ENCODE data around the gene JMJD1C. TPM values are rescaled to one million over a fixed set of nuclear protein-coding genes. Genes with fewer than 3 reads are reported as not detected.

Gene JMJD1C
- total RNA-seq, 2 experiments from 2014 or later: 54.1 to 56.6 TPM

GRCh38 chr10:63266391-63267316, 199.1 kb downstream of the JMJD1C start:
- no peaks in the 10 kb centered on the region for H3K27me3 Mint-ChIP-seq (ENCODE audit: low read depth)
- H3K27ac Mint-ChIP-seq: peak overlapping the region; percentile 98
- peaks cover 27% of the 10 kb centered on the region for H3K4me1 Mint-ChIP-seq (ENCODE audit: low read depth)
- no peaks in the 10 kb centered on the region for H3K9me3 Mint-ChIP-seq
- intact Hi-C loops (cut with micrococcal nuclease): loop anchor here (5.0 to 10.0 kb wide), 4 partner anchors 632 to 1364 kb away; partner anchors contain the start of gene ARID5B
- DNase-seq: no peak
- CTCF ChIA-PET: interaction anchor here (0.9 to 2.3 kb wide), 4 partner anchors 50 to 453 kb away, joined by 3 to 7 read pairs (median 4); no protein-coding TSS in a partner anchor
- H3K4me3 Mint-ChIP-seq: peak overlapping the region; percentile 88
- peaks cover 5% of the 10 kb centered on the region for H3K36me3 Mint-ChIP-seq (ENCODE audit: low read depth)

GRCh38 chr10:63265683-63266235, 200.0 kb downstream of the JMJD1C start:
- CTCF ChIA-PET: interaction anchor here (0.6 to 2.3 kb wide), 4 partner anchors 48 to 454 kb away, joined by 3 to 7 read pairs (median 3); no protein-coding TSS in a partner anchor
- Mint-ChIP-seq H3K27me3 (ENCODE audit: low read depth) (no peaks in the 10 kb centered on the region), H3K4me1 (ENCODE audit: low read depth) (peaks cover 35% of the 10 kb centered on the region), H3K4me3 (peak overlapping the region; percentile 92), H3K27ac (peak overlapping the region; percentile 98), H3K36me3 (ENCODE audit: low read depth) (peaks cover 13% of the 10 kb centered on the region), H3K9me3 (no peaks in the 10 kb centered on the region)
- intact Hi-C loops (cut with micrococcal nuclease): loop anchor here (1.0 to 10.0 kb wide), 5 partner anchors 364 to 1363 kb away; partner anchors contain the start of gene ARID5B
- no peak for DNase-seq

DNA sequence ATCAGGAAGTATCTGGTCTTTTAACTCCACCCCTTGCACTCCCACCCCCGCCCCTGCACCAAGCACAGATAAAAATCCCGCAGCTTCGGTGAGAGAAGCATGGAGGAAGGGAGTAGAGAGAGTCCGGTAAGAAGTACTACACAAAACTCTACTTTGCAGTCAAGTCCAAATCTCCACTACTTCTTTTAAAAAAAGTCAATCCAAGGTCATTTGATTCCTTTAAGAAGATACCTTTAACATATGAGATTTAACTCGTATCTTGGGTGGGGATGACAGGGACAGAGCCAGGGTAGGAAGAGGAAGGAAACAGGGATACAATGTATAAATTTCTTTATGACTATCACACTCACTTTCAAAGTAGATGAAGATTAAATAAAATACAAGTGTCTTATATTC, 200.6 kb downstream of the JMJD1C start:
- Mint-ChIP-seq H3K36me3 (ENCODE audit: low read depth) (peaks cover 15% of the 10 kb centered on the region), H3K27ac (peak overlapping the region; percentile 97), H3K9me3 (no peaks in the 10 kb centered on the region), H3K4me3 (peak overlapping the region; percentile 92), H3K4me1 (ENCODE audit: low read depth) (peaks cover 32% of the 10 kb centered on the region), H3K27me3 (ENCODE audit: low read depth) (no peaks in the 10 kb centered on the region)
- DNase-seq: peak; percentile 60
- intact Hi-C loops (cut with micrococcal nuclease): loop anchor here (1.0 to 10.0 kb wide), 5 partner anchors 364 to 1363 kb away; partner anchors contain the start of gene ARID5B
- CTCF ChIA-PET: interaction anchor here (0.6 kb wide), 2 partner anchors 48 to 200 kb away, joined by 3 read pairs; partner anchors contain the start of gene JMJD1C

DNA sequence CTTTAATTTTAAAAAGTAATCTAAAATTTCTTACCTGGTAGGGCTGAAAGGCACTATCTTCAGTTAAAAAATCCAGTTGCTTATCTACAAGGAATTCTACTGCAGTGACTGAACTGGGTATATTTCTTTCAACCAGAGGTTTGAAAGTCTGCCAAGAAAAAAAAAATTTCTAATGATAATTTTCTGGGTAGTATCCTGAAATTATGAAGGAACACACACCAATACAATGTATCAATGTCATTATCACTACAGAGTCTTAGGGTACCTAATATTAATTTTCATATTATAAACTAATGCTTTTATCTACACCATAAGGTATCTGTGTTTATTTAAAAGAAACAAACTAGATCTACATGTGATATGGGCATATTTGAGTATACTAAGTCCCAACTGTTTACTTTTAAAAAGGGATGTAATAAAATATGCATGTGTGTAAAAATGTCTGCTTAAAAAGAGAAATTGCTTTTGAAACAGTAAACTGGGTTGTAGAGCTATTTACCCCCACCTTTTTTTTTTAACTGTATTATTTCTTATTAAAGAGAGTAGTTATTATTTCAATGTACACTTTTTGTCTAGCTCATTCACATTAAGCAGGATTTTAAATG, 201.1 kb downstream of the JMJD1C start:
- CTCF ChIA-PET: interaction anchor here (0.6 kb wide), 1 partner anchor 201 kb away, joined by 3 read pairs; the partner anchor contains the start of gene JMJD1C
- no peak for DNase-seq
- Mint-ChIP-seq H3K27me3 (ENCODE audit: low read depth) (no peaks in the 10 kb centered on the region), H3K9me3 (no peaks in the 10 kb centered on the region), H3K36me3 (ENCODE audit: low read depth) (peaks cover 16% of the 10 kb centered on the region), H3K4me1 (ENCODE audit: low read depth) (peaks cover 34% of the 10 kb centered on the region), H3K4me3 (peak overlapping the region; percentile 92), H3K27ac (peak overlapping the region; percentile 97)
- intact Hi-C loops (cut with micrococcal nuclease): loop anchor here (1.0 to 10.0 kb wide), 5 partner anchors 365 to 1362 kb away; partner anchors contain the start of gene ARID5B

DNA sequence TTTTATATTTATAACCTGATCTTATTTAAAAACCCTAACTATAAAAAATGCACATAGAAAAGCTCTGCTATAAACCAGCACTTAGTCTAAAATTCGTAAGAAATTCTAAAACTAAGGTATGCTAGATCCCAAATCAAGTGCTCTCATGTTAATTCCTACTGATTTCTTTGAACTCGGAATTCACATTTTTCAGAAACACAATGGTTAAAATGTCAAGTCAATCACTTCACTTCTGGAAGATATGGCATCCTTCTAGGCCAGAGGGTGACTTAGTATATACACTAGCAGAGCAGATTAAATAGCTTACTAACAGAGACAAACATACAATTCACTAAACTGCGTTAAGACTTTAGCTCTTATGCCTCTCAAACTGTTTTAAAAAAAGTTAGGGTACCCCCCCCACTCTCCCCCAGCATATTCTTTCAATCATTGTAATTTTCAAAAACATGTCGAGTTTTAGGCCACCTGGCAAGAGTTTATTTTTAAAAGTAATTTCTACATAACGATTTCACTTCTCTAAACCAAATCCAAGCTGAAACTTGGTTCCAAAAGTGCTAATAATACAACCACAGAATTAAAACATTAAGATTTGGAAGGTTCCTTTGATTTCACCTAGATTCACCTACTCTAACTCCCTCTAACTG, 203.2 kb downstream of the JMJD1C start:
- Mint-ChIP-seq H3K36me3 (ENCODE audit: low read depth) (peaks cover 21% of the 10 kb centered on the region), H3K27ac (peak overlapping the region; percentile 59)

DNA sequence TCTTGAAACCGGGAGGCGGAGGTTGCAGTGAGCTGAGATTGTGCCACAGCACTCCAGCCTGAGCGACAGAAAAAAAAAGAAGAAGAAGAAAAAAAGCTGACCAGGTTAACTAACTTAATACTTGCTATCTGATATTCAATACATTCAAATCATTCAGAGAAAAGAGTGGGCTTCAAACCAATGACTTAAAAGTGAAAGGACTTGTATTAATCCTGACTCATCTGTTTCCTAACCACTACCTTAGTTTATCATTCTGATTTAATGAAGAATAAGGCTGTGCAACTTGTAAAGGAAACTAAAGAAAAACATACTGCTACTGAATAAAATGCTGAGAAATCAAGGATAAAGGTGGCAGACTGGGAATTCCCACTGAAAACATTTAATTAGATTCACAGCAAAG, 204.3 kb downstream of the JMJD1C start:
- Mint-ChIP-seq H3K27ac (peak overlapping the region; percentile 69), H3K36me3 (ENCODE audit: low read depth) (peaks cover 23% of the 10 kb centered on the region), H3K4me1 (ENCODE audit: low read depth) (peaks cover 64% of the 10 kb centered on the region), H3K27me3 (ENCODE audit: low read depth) (no peaks in the 10 kb centered on the region), H3K9me3 (no peaks in the 10 kb centered on the region), H3K4me3 (peak overlapping the region; percentile 15)
- intact Hi-C loops (cut with micrococcal nuclease): loop anchor here (1.0 to 10.0 kb wide), 2 partner anchors 36 to 627 kb away; no protein-coding TSS in a partner anchor
- CTCF ChIA-PET: interaction anchor here (0.8 to 3.2 kb wide), 4 partner anchors 28 to 459 kb away, joined by 3 to 15 read pairs (median 5); no protein-coding TSS in a partner anchor
- no peak for DNase-seq

More for the DNA sequence above, 203.2 kb downstream of the JMJD1C start:
- Mint-ChIP-seq H3K4me3 (peak overlapping the region; percentile 14), H3K9me3 (no peaks in the 10 kb centered on the region), H3K27me3 (ENCODE audit: low read depth) (no peaks in the 10 kb centered on the region), H3K4me1 (ENCODE audit: low read depth) (peaks cover 54% of the 10 kb centered on the region)
- intact Hi-C loops (cut with micrococcal nuclease): loop anchor here (1.0 to 10.0 kb wide), 2 partner anchors 21 to 628 kb away; no protein-coding TSS in a partner anchor
- CTCF ChIA-PET: interaction anchor here (1.0 to 3.2 kb wide), 7 partner anchors 29 to 368 kb away, joined by 3 to 15 read pairs (median 4); no protein-coding TSS in a partner anchor
- no peak for DNase-seq

GRCh38 chr10:63260860-63261251, 204.9 kb downstream of the JMJD1C start:
- H3K4me3 Mint-ChIP-seq: no peak overlapping the region
- CTCF ChIA-PET: interaction anchor here (3.2 kb wide), 1 partner anchor 35 kb away, joined by 15 read pairs; no protein-coding TSS in a partner anchor

DNA sequence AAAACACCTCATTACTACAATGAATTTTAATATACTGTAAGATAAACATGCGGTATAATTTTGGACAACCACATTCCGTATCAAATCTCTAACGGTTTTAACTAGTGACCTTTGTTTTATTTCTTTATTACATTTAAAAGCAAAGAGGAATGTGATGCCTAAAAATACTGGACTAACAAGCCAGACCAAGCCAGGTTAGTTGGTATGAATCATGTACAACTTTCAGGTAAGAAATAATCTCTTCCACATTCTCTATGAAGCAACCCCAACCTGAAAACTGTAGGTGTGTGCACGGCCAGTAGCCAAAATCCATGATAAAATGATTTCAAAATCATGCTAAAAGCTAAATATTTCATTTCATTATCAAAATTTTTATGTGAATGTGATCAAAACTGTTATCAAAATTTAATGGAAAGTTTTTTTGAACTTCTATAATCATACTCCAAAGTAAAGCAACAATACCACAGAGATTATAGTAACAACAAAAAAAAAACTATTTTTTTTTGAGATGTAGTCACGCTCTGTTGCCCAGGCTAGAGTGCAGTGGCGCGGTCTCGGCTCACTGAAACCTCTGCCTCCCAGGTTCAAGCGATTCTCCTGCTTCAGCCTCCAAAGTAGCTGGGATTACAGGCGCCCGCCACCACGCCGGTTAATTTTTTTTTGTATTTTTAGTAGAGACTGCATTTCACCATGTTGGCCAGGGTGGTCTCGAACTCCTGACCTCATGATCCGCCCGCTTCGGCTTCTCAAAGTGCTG, 205.5 kb downstream of the JMJD1C start:
- H3K27ac Mint-ChIP-seq: peak overlapping the region; percentile 47
- peaks cover 72% of the 10 kb centered on the region for H3K4me1 Mint-ChIP-seq (ENCODE audit: low read depth)
- CTCF ChIA-PET: no interaction called here
- peaks cover 22% of the 10 kb centered on the region for H3K36me3 Mint-ChIP-seq (ENCODE audit: low read depth)
- H3K4me3 Mint-ChIP-seq: no peak overlapping the region
- DNase-seq: no peak
- intact Hi-C loops (cut with micrococcal nuclease): loop anchor here (10.0 kb wide), 1 partner anchor 625 kb away; no protein-coding TSS in a partner anchor
- no peaks in the 10 kb centered on the region for H3K9me3 Mint-ChIP-seq
- no peaks in the 10 kb centered on the region for H3K27me3 Mint-ChIP-seq (ENCODE audit: low read depth)

More at GRCh38 chr10:63260860-63261251, 204.9 kb downstream of the JMJD1C start:
- H3K4me1 Mint-ChIP-seq (ENCODE audit: low read depth): peaks cover 69% of the 10 kb centered on the region
- H3K27me3 Mint-ChIP-seq (ENCODE audit: low read depth): no peaks in the 10 kb centered on the region
- no peaks in the 10 kb centered on the region for H3K9me3 Mint-ChIP-seq
- no peak for DNase-seq
- peak overlapping the region; percentile 47 for H3K27ac Mint-ChIP-seq
- peaks cover 23% of the 10 kb centered on the region for H3K36me3 Mint-ChIP-seq (ENCODE audit: low read depth)
- intact Hi-C loops (cut with micrococcal nuclease): loop anchor here (1.0 to 10.0 kb wide), 2 partner anchors 36 to 626 kb away; no protein-coding TSS in a partner anchor

- no peak for DNase-seq
- no peak overlapping the region for H3K4me3 Mint-ChIP-seq
- peaks cover 23% of the 10 kb centered on the region for H3K36me3 Mint-ChIP-seq (ENCODE audit: low read depth)
- intact Hi-C loops (cut with micrococcal nuclease): no loop called here
- H3K4me1 Mint-ChIP-seq (ENCODE audit: low read depth): peaks cover 82% of the 10 kb centered on the region
- no peaks in the 10 kb centered on the region for H3K9me3 Mint-ChIP-seq
- no peaks in the 10 kb centered on the region for H3K27me3 Mint-ChIP-seq (ENCODE audit: low read depth)
- no peak overlapping the region for H3K27ac Mint-ChIP-seq
- CTCF ChIA-PET: no interaction called here
Measured at GRCh38 chr10:63258920-63259678, 206.7 kb downstream of the JMJD1C start.

GRCh38 chr10:63257778-63258177, 208.0 kb downstream of the JMJD1C start:
- intact Hi-C loops (cut with micrococcal nuclease): no loop called here
- no peak for DNase-seq
- H3K36me3 Mint-ChIP-seq (ENCODE audit: low read depth): peaks cover 27% of the 10 kb centered on the region
- no peak overlapping the region for H3K4me3 Mint-ChIP-seq
- H3K27me3 Mint-ChIP-seq (ENCODE audit: low read depth): no peaks in the 10 kb centered on the region
- no peaks in the 10 kb centered on the region for H3K9me3 Mint-ChIP-seq
- peak overlapping the region; percentile 37 for H3K27ac Mint-ChIP-seq
- CTCF ChIA-PET: interaction anchor here (0.8 to 1.2 kb wide), 3 partner anchors 40 to 208 kb away, joined by 3 read pairs; partner anchors contain the start of gene JMJD1C
- peaks cover 88% of the 10 kb centered on the region for H3K4me1 Mint-ChIP-seq (ENCODE audit: low read depth)
